TTC549 (cell line): Measurements from ENCODE around the gene NKIRAS1.

Experiments
- FAIRE-seq: peaks from 2 replicates; lab custom pipeline; 2012; peaks lifted over from hg19 to GRCh38; lab: Jason Lieb, UNC

The NKIRAS1 gene

GRCh38 chr3:23916886-23917678 is at the start of gene NKIRAS1, which contains the start of gene RPL15:
Gene NKIRAS1, minus strand, starts transcription at chr3:23916990. Its CDS starts 6,086 bp downstream, at chr3:23910904.
Gene RPL15, plus strand, starts transcription at chr3:23917132. Its CDS starts 728 bp downstream, at chr3:23917860.
- FAIRE-seq = peak; percentile 60

GRCh38 chr3:23966328-23966727 is 49.5 kb upstream of the NKIRAS1 start:
- FAIRE-seq = no peak

DNA sequence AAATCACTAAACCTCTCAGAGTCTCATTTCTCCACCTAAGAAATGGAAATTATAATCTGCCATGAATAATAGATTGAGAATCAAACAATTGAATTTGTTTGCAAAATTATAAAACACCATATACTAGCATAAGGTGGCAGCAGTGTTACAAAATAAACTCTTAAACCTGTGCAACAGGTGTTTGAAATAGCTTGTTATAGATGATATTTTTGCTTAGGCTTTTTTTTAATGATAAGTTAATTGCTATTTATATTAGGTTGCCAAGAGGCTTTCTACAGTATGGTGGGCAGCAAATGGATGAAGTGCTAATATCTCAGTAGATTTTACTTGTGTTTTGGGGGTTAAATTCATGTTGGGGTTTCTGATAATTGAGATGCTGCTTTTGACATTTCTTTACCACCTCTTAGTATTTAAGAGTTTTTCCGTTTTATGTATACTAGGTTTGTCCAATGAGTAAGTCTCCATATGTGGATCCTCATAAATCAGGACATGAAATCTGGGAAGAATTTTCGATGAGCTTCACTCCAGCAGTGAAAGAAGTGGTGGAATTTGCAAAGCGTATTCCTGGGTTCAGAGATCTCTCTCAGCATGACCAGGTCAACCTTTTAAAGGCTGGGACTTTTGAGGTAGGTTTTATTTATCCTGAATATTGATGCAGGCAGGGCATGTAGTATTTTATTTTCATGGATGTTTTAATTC is 47.9 kb upstream of the NKIRAS1 start:
- FAIRE-seq = no peak

DNA sequence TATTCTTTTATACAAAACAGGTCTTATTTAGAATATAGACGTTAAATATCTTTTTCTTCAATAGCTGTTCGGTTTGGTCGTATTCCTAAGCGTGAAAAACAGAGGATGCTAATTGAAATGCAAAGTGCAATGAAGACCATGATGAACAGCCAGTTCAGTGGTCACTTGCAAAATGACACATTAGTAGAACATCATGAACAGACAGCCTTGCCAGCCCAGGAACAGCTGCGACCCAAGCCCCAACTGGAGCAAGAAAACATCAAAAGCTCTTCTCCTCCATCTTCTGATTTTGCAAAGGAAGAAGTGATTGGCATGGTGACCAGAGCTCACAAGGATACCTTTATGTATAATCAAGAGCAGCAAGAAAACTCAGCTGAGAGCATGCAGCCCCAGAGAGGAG is 45.1 kb upstream of the NKIRAS1 start:
- FAIRE-seq = no peak

- FAIRE-seq = no peak
Observed at GRCh38 chr3:23961066-23961465, 44.3 kb upstream of the NKIRAS1 start.

GRCh38 chr3:23960649-23961048 is 43.9 kb upstream of the NKIRAS1 start:
- FAIRE-seq = no peak

- no peak for FAIRE-seq
Observed at GRCh38 chr3:23959135-23959900, 42.5 kb upstream of the NKIRAS1 start.

GRCh38 chr3:23956701-23957100 is 39.9 kb upstream of the NKIRAS1 start:
- FAIRE-seq = no peak

DNA sequence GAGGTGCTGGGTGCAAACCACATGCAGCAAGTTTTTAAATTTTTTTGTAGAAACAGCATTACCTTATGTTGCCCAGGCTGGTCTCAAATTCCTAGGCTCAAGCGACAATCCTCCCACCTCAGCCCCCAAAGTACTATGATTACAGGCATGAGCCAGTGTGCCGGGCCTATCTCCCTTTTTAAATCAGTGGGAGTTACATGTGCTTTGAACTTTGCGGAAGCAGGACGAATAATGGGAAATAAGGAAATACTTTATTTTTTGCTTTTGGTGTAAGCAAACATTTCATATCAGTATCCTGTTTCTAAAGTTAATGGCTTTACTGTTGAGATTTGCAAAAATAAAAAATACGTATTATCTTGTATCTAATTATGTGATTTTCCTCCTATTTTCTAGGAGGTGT is 37.4 kb upstream of the NKIRAS1 start:
- FAIRE-seq = no peak

DNA sequence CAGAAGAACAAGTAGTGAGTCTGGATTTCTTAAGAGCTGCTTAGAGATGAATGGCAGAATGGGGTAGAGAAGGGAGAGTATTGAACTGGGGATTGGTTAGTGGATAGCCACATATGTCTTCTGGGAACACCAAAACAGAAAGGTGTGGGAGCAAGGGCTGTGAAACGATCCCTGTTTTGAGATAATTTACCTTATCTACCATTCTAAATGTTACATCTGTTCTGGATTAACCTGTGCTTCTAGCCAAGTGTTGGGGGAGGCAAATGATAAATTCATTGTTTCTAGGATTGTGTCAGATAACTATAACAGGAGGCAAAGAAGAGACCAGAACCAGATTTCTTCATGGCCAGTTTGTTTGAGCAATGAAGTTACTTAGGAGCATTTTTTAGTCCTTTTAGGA is 36.7 kb upstream of the NKIRAS1 start:
- no peak for FAIRE-seq

DNA sequence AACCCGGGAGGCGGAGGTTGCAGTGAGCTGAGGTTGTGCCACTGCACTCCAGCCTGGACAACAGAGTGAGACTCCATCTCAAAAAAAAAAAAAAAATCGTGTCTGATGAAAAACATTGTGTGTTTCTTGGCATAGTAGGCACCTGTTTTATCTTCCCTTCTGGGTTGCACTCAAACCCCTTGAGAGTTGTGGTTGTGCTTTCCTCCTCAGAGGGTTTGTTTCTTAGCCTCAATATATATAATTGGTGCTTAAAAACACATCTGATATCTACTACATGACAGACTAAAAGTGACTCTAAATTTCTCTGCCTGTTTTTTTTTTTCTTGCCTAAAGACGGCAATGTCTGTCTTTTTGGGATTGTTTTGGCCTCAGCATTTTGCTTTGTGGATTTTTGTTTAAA is 35.9 kb upstream of the NKIRAS1 start:
- no peak for FAIRE-seq

DNA sequence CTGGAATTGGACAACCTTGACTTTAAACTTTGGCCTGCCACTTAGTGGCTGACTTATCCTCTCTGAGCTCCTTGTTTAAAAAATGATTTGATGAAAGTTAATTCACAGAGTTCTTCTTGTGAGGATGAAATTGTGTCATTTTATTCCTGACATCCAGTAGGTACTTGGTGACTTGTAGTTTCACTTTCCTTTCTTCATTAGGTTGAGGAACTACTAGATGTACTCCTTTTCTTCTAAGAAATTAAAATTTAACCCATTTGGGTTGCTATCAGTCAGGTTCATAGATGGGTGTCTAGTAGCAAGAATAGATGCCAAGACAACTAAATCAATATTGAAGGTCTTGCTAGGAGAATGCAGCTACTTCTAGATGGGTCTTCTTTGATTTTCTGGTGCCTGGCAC is 33.5 kb upstream of the NKIRAS1 start:
- no peak for FAIRE-seq

GRCh38 chr3:23949784-23950183 is 33.0 kb upstream of the NKIRAS1 start:
- no peak for FAIRE-seq

- FAIRE-seq = no peak
Observed at GRCh38 chr3:23948761-23949160, 32.0 kb upstream of the NKIRAS1 start.

GRCh38 chr3:23945913-23946687 is 29.3 kb upstream of the NKIRAS1 start:
- FAIRE-seq = no peak

- no peak for FAIRE-seq
Observed at GRCh38 chr3:23945663-23945912, 28.8 kb upstream of the NKIRAS1 start.

DNA sequence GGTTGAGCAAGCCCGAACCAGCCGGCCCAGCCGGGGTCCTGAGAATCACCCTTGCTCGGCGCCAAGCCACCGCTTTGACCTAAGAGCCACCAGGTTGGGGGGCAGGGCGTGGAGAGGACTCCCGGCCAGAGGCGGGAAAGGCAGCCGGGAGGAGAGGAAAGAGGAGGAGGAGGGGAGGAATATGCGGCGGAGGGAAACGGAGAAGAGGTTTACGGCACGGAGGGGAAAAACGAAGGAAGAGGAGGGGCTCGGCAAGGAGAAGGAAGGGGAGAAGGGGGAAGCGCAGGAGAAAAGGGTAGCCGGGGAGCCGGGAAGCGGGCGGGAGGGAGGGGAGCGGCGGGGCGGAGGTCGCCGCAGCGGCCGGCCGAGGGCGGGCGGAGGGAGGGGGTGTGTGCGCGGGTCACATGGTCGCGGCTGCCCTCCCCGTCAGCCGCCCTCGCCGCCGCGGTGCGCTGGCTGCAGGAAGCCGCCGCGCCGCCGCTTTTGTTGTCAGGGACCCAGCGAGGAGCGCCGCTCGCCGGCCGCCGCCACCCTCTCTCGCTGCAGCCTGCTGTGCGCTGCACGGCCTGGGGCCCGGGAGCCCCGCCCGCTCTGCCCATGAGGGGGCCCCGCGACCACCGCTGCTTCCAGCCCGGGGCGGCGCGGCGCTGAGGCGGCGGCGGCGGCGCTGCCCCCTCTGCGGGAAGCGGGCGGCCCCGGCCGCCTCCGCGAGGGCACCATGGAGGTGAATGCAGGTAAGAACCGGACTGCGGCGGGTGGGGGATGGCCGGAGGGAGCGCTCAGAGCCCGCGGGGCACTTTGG is 28.3 kb upstream of the NKIRAS1 start, which contains the start of gene NR1D2:
Gene NR1D2 (plus strand): TSS at position 426 of the 802 bp plus-strand sequence. CDS start 293 bp downstream, at position 719.
- no peak for FAIRE-seq

DNA sequence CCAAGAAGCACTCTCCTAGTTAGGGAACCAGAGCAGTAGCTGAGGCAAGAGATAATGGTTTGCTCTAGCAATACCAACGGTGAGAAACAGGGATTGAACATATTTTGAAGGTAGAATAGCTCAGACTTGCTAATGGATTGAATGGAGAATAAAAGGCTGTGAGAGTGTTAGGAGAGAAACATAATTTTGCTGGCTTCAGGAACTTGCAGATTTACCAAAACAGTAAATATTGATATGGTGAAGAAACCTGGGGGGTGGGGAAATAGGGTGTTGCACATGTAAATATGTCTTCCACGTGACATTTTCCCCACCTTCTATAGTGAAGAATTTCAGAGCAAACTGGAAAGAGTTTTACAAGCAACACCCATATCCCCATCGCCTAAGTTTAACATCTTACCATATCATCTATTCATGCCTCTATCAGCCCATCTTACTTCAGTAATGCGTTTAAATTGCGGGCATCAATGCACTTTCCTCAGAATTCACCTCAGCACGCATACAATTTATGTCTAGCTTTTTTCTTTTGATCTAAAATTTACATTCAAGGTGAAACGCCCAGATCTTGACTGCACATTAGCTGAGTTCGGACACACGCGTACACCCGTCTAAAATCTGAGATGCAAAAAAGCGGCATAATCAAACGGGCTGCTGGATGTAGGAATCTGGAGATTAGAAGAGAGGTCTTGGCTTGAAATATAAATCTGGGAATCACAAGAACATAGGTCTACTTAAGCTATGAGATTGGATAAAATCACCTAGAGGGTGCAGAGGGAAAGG is 27.4 kb upstream of the NKIRAS1 start:
- no peak for FAIRE-seq

GRCh38 chr3:23942546-23942945 is 25.8 kb upstream of the NKIRAS1 start:
- FAIRE-seq = no peak

DNA sequence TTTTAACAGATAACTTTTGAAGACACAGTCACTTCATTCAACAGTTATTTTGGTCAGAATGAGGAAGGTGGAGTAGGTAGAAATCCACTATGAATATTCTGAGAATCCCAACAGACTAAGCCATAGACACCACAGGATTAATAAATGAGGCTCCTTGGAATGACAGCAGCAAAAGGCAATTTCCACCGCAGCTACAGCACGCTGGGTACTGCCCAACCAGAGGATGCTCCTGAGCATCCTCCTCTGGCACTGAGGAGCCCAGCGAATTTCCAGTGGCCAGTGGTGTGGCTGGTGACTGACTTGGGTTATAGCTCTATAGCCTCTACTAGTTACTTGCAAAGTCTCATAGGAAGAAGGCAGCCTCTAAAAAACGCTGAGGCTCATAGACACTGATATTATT is 24.6 kb upstream of the NKIRAS1 start:
- no peak for FAIRE-seq

- FAIRE-seq = no peak
Observed at GRCh38 chr3:23940775-23941174, 24.0 kb upstream of the NKIRAS1 start.
